IPS DF 6.9 (cell line): Measurements from ENCODE around the gene RPP38.

Experiments used
- DNase-seq: peaks from one replicate; pipeline ENCODE4 v3.0.0-alpha.2; 2013; ENCODE audit warnings: low read depth, low spot score
- H3K27ac ChIP-seq: one replicate; pipeline ENCODE4 v1.5.1; 2013; ENCODE audit warnings: low read length, control low read depth
- H3K27me3 ChIP-seq: 2 replicates; pipeline ENCODE4 v1.6.1; 2013; ENCODE audit warnings: mild to moderate bottlenecking, low read length; ENCODE audit not compliant: control insufficient read depth, insufficient read depth
- H3K36me3 ChIP-seq: 2 replicates; pipeline ENCODE4 v1.6.1; 2013; ENCODE audit warnings: low read length; ENCODE audit not compliant: control insufficient read depth, insufficient read depth
- H3K4me1 ChIP-seq: 2 replicates; pipeline ENCODE4 v1.6.1; 2013; ENCODE audit warnings: low read length; ENCODE audit not compliant: control insufficient read depth, insufficient read depth
- H3K4me3 ChIP-seq: 2 replicates; pipeline ENCODE4 v1.5.1; 2013; ENCODE audit warnings: mild to moderate bottlenecking, low read length
- H3K9me3 ChIP-seq: 2 replicates; pipeline ENCODE4 v1.6.1; 2013; ENCODE audit warnings: low read length, inconsistent platforms; ENCODE audit not compliant: control insufficient read depth, insufficient read depth
- WGBS: extraction: QIAGEN DNeasy Blood & Tissue Kit; methylation state at CpG from one replicate; pipeline ENCODE4 v1.1.7; 2013; ENCODE audit warnings: mixed read lengths, missing lambda C conversion rate; ENCODE audit not compliant: insufficient read length, insufficient coverage; 5-methylcytosine and 5-hydroxymethylcytosine counted together

Gene RPP38, protein sequence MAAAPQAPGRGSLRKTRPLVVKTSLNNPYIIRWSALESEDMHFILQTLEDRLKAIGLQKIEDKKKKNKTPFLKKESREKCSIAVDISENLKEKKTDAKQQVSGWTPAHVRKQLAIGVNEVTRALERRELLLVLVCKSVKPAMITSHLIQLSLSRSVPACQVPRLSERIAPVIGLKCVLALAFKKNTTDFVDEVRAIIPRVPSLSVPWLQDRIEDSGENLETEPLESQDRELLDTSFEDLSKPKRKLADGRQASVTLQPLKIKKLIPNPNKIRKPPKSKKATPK

GRCh38 chr10:15097011-15097812, at the start of gene RPP38:
RPP38 (plus strand) TSS chr10:15097355; CDS start chr10:15103315, 5,960 bp downstream.
- DNase-seq: no peak
- Histone ChIP-seq H3K36me3 (no peaks in the 10 kb centered on the region), H3K9me3 (no peaks in the 10 kb centered on the region), H3K4me3 (peak within 1 kb of the TSS; percentile 92), H3K4me1 (no peaks in the 10 kb centered on the region), H3K27ac (no peak within 1 kb of the TSS), H3K27me3 (no peaks in the 10 kb centered on the region)
- WGBS: no CpG with 5 or more reads among the region's 84 CpGs

DNA sequence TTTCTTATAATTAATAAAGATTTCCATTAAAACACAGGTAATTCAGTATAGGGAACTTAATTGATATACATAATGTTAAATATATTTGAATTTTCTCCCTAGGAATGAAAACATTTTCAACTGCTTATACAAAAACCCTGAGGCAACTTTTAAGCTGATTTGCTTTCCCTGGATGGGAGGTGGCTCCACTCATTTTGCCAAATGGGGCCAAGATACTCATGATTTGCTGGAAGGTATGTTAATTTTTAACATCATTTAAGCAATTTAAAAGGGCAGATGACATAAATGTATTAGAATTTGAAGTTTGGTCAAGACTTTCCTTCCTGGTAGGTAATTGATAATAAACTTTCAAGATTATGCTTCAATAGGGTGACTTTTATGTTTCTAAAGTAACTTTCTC, 47.6 kb upstream of the RPP38 start:
- no peaks in the 10 kb centered on the region for H3K27me3 ChIP-seq
- H3K36me3 ChIP-seq: no peaks in the 10 kb centered on the region
- no peak overlapping the region for H3K27ac ChIP-seq
- no peak for DNase-seq
- no peaks in the 10 kb centered on the region for H3K4me1 ChIP-seq
- no peak overlapping the region for H3K4me3 ChIP-seq
- no peaks in the 10 kb centered on the region for H3K9me3 ChIP-seq

GRCh38 chr10:15052121-15052520, 45.0 kb upstream of the RPP38 start:
- no peak overlapping the region for H3K4me3 ChIP-seq
- no CpG with 5 or more reads among the region's 7 CpGs for WGBS
- no peaks in the 10 kb centered on the region for H3K27me3 ChIP-seq
- no peak for DNase-seq
- H3K9me3 ChIP-seq: no peaks in the 10 kb centered on the region
- no peak overlapping the region for H3K27ac ChIP-seq
- no peaks in the 10 kb centered on the region for H3K36me3 ChIP-seq
- no peaks in the 10 kb centered on the region for H3K4me1 ChIP-seq

- Histone ChIP-seq H3K27ac (no peak overlapping the region), H3K36me3 (no peaks in the 10 kb centered on the region), H3K4me3 (no peak overlapping the region), H3K4me1 (no peaks in the 10 kb centered on the region), H3K27me3 (no peaks in the 10 kb centered on the region), H3K9me3 (no peaks in the 10 kb centered on the region)
- no peak for DNase-seq
- WGBS: no CpG with 5 or more reads among the region's 3 CpGs
These were observed 44.1 kb upstream of the RPP38 start for GRCh38 chr10:15053061-15053460.

GRCh38 chr10:15058689-15059088, 38.5 kb upstream of the RPP38 start:
- Histone ChIP-seq H3K9me3 (no peaks in the 10 kb centered on the region), H3K4me3 (no peak overlapping the region), H3K36me3 (no peaks in the 10 kb centered on the region), H3K4me1 (no peaks in the 10 kb centered on the region), H3K27me3 (no peaks in the 10 kb centered on the region), H3K27ac (no peak overlapping the region)
- no CpG with 5 or more reads among the region's 1 CpG for WGBS
- DNase-seq: no peak

GRCh38 chr10:15059914-15060313, 37.2 kb upstream of the RPP38 start:
- no peaks in the 10 kb centered on the region for H3K9me3 ChIP-seq
- no peak overlapping the region for H3K4me3 ChIP-seq
- H3K27ac ChIP-seq: no peak overlapping the region
- no peaks in the 10 kb centered on the region for H3K27me3 ChIP-seq
- WGBS: no CpG with 5 or more reads among the region's 4 CpGs
- no peak for DNase-seq
- no peaks in the 10 kb centered on the region for H3K36me3 ChIP-seq
- no peaks in the 10 kb centered on the region for H3K4me1 ChIP-seq

GRCh38 chr10:15060638-15061037, 36.5 kb upstream of the RPP38 start:
- H3K36me3 ChIP-seq: no peaks in the 10 kb centered on the region
- H3K4me3 ChIP-seq: no peak overlapping the region
- H3K4me1 ChIP-seq: no peaks in the 10 kb centered on the region
- H3K27ac ChIP-seq: no peak overlapping the region
- DNase-seq: no peak
- no CpG with 5 or more reads among the region's 2 CpGs for WGBS
- no peaks in the 10 kb centered on the region for H3K27me3 ChIP-seq
- H3K9me3 ChIP-seq: no peaks in the 10 kb centered on the region

- Histone ChIP-seq H3K4me1 (no peaks in the 10 kb centered on the region), H3K27me3 (no peaks in the 10 kb centered on the region), H3K9me3 (no peaks in the 10 kb centered on the region), H3K36me3 (no peaks in the 10 kb centered on the region), H3K4me3 (no peak overlapping the region), H3K27ac (no peak overlapping the region)
- WGBS: no CpG with 5 or more reads among the region's 5 CpGs
- no peak for DNase-seq
These were observed 30.0 kb upstream of the RPP38 start for GRCh38 chr10:15067154-15067553.

- H3K4me3 ChIP-seq: no peak overlapping the region
- H3K27ac ChIP-seq: no peak overlapping the region
- no peaks in the 10 kb centered on the region for H3K4me1 ChIP-seq
- no peaks in the 10 kb centered on the region for H3K27me3 ChIP-seq
- WGBS: no CpG with 5 or more reads among the region's 3 CpGs
- H3K9me3 ChIP-seq: no peaks in the 10 kb centered on the region; the same call in 1 of the 2 replicates
- no peak for DNase-seq
- no peaks in the 10 kb centered on the region for H3K36me3 ChIP-seq
These were observed 28.4 kb upstream of the RPP38 start for GRCh38 chr10:15068802-15069201.

GRCh38 chr10:15069230-15069629, 27.9 kb upstream of the RPP38 start:
- H3K9me3 ChIP-seq: no peaks in the 10 kb centered on the region; the same call in 1 of the 2 replicates
- WGBS: no CpG with 5 or more reads among the region's 4 CpGs
- H3K4me1 ChIP-seq: no peaks in the 10 kb centered on the region
- H3K27ac ChIP-seq: no peak overlapping the region
- H3K27me3 ChIP-seq: no peaks in the 10 kb centered on the region
- no peaks in the 10 kb centered on the region for H3K36me3 ChIP-seq
- no peak for DNase-seq
- H3K4me3 ChIP-seq: no peak overlapping the region
